HEK293T (cell line): ENCODE data around the gene WDR45B.
"Not testable (repeated sequence)": the region's sequence is repeated elsewhere in the genome, so short reads cannot be mapped to it uniquely, and the experiment has no call there.

Experiments
- CTCF ChIA-PET: fragments of 350-600 bp; formaldehyde crosslinking; extraction: SDS; loops from one replicate; lab custom pipeline; 2021; ENCODE audit warnings: antibody characterized with exemption, inconsistent platforms; lab: Yijun Ruan, JAX
- POLR2A ChIA-PET: fragments of 350-600 bp; formaldehyde crosslinking; extraction: SDS; loops from one replicate; lab custom pipeline; 2020; ENCODE audit warnings: antibody characterized with exemption, inconsistent platforms; lab: Yijun Ruan, JAX
- DNase-seq: peaks from one replicate; pipeline ENCODE4 v3.0.0; 2012; ENCODE audit warnings: mixed read lengths; ENCODE audit errors: extremely low spot score
- ARNT ChIP-seq: fragments of 450-650 bp; IDR thresholded peaks from 2 replicates; pipeline ENCODE4 v1.6.1; 2017; ENCODE audit warnings: mild to moderate bottlenecking
- BHLHE40 ChIP-seq: fragments of 450-650 bp; IDR thresholded peaks from 2 replicates; pipeline ENCODE4 v1.6.1; 2016; ENCODE audit warnings: mild to moderate bottlenecking, moderate library complexity, borderline replicate concordance
- CTBP1 ChIP-seq: fragments of 450-650 bp; IDR thresholded peaks from 2 replicates; pipeline ENCODE4 v1.6.1; 2016; ENCODE audit warnings: borderline replicate concordance
- ELF4 ChIP-seq: fragments of 450-650 bp; IDR thresholded peaks from 2 replicates; pipeline ENCODE4 v1.6.1; 2017; ENCODE audit warnings: antibody characterized with exemption
- FOXA1 ChIP-seq: fragments of 450-650 bp; IDR thresholded peaks from 2 replicates; pipeline ENCODE4 v1.6.1; 2016; ENCODE audit warnings: mild to moderate bottlenecking
- FOXK2 ChIP-seq: fragments of 450-650 bp; IDR thresholded peaks from 2 replicates; pipeline ENCODE4 v1.6.1; 2016; ENCODE audit warnings: mild to moderate bottlenecking
- FOXM1 ChIP-seq: fragments of 450-650 bp; IDR thresholded peaks from 2 replicates; pipeline ENCODE4 v1.6.1; 2017; ENCODE audit warnings: mild to moderate bottlenecking, borderline replicate concordance
- HDGF ChIP-seq: fragments of 450-650 bp; IDR thresholded peaks from 2 replicates; pipeline ENCODE4 v1.6.1; 2017; ENCODE audit warnings: antibody characterized with exemption, borderline replicate concordance
- L3MBTL2 ChIP-seq: fragments of 450-650 bp; conservative IDR thresholded peaks from 2 replicates; pipeline ENCODE4 v1.6.1; 2016; ENCODE audit warnings: mild to moderate bottlenecking
- LEF1 ChIP-seq: fragments of 450-650 bp; IDR thresholded peaks from 2 replicates; pipeline ENCODE4 v1.6.1; 2017; ENCODE audit warnings: mild to moderate bottlenecking, borderline replicate concordance
- NFRKB ChIP-seq: fragments of 450-650 bp; IDR thresholded peaks from 2 replicates; pipeline ENCODE4 v1.6.1; 2016; ENCODE audit warnings: mild to moderate bottlenecking, moderate library complexity
- PKNOX1 ChIP-seq: fragments of 450-650 bp; IDR thresholded peaks from 2 replicates; pipeline ENCODE4 v1.6.1; 2016
- SP1 ChIP-seq: fragments of 450-650 bp; IDR thresholded peaks from 2 replicates; pipeline ENCODE4 v1.6.1; 2017
- SUZ12 ChIP-seq: fragments of 450-650 bp; IDR thresholded peaks from 2 replicates; pipeline ENCODE4 v1.6.1; 2016; ENCODE audit warnings: mild to moderate bottlenecking
- TARDBP ChIP-seq: fragments of 450-650 bp; IDR thresholded peaks from 2 replicates; pipeline ENCODE4 v1.6.1; 2016
- ZNF384 ChIP-seq: fragments of 450-650 bp; IDR thresholded peaks from 2 replicates; pipeline ENCODE4 v1.6.1; 2016

WDR45B gene

GRCh38 chr17:82583720-82584234, 64.5 kb downstream of the WDR45B start:
- ChIA-PET CTCF (interaction anchor here (0.6 kb wide), 1 partner anchor 18 kb away, joined by 3 read pairs; no protein-coding TSS in a partner anchor), POLR2A (no interaction called here)
- TF ChIP-seq BHLHE40 (no peak), FOXA1 (no peak), CTBP1 (no peak), ELF4 (no peak), HDGF (no peak), NFRKB (no peak), L3MBTL2 (no peak), FOXK2 (no peak), ARNT (no peak), SP1 (no peak), TARDBP (no peak), ZNF384 (no peak), LEF1 (no peak), SUZ12 (no peak), FOXM1 (no peak), PKNOX1 (no peak)
- no peak for DNase-seq

GRCh38 chr17:82582709-82583108, 65.5 kb downstream of the WDR45B start:
- no peak for DNase-seq
- ChIA-PET CTCF (no interaction called here), POLR2A (no interaction called here)
- no peak for TF ChIP-seq NFRKB
- no peak for TF ChIP-seq ELF4
- no peak for TF ChIP-seq ARNT
- no peak for TF ChIP-seq CTBP1
- TF ChIP-seq SUZ12: no peak
- no peak for TF ChIP-seq BHLHE40
- TF ChIP-seq ZNF384: no peak
- no peak for TF ChIP-seq HDGF
- no peak for TF ChIP-seq FOXA1
- TF ChIP-seq FOXK2: no peak
- TF ChIP-seq L3MBTL2: no peak
- TF ChIP-seq PKNOX1: no peak
- no peak for TF ChIP-seq TARDBP
- TF ChIP-seq LEF1: no peak
- no peak for TF ChIP-seq SP1

- no peak for TF ChIP-seq FOXK2
- ChIA-PET POLR2A (no interaction called here), CTCF (no interaction called here)
- DNase-seq: no peak
Observed at GRCh38 chr17:82582213-82582612, 66.0 kb downstream of the WDR45B start.

- DNase-seq, CTCF ChIA-PET: not testable (repeated sequence)
- POLR2A ChIA-PET: interaction anchor here (1.4 kb wide), 1 partner anchor 12 kb away, joined by 6 read pairs; no protein-coding TSS in a partner anchor
Observed at GRCh38 chr17:82579969-82580368, 68.3 kb downstream of the WDR45B start.

GRCh38 chr17:82577300-82577699, 70.9 kb downstream of the WDR45B start:
- CTCF ChIA-PET: interaction anchor here (0.8 kb wide), 1 partner anchor 24 kb away, joined by 3 read pairs; no protein-coding TSS in a partner anchor
- no peak for DNase-seq
- TF ChIP-seq BHLHE40 (no peak), SP1 (no peak), FOXK2 (no peak), ELF4 (no peak), L3MBTL2 (no peak), CTBP1 (no peak), SUZ12 (no peak), LEF1 (no peak), FOXA1 (no peak), TARDBP (no peak), FOXM1 (no peak), ARNT (no peak), NFRKB (no peak), PKNOX1 (no peak)
- POLR2A ChIA-PET: no interaction called here

GRCh38 chr17:82575581-82576221, 72.5 kb downstream of the WDR45B start:
- CTCF ChIA-PET, DNase-seq, POLR2A ChIA-PET: not testable (repeated sequence)

- ChIA-PET POLR2A (no interaction called here), CTCF (interaction anchor here (0.7 kb wide), 2 partner anchors 142 to 705 kb away, joined by 3 read pairs; partner anchors contain the start of gene FN3KRP)
- no peak for TF ChIP-seq FOXA1
- TF ChIP-seq FOXK2: no peak
- no peak for TF ChIP-seq NFRKB
- no peak for TF ChIP-seq SUZ12
- no peak for TF ChIP-seq SP1
- TF ChIP-seq FOXM1: no peak
- no peak for TF ChIP-seq CTBP1
- no peak for TF ChIP-seq TARDBP
- TF ChIP-seq ELF4: no peak
- TF ChIP-seq ARNT: no peak
- no peak for TF ChIP-seq ZNF384
- TF ChIP-seq LEF1: no peak
- no peak for TF ChIP-seq L3MBTL2
- no peak for DNase-seq
Observed at GRCh38 chr17:82574041-82574440, 74.2 kb downstream of the WDR45B start.
